Measurements from ENCODE around the gene SAPCD1. TPM values are rescaled to one million over a fixed set of nuclear protein-coding genes. Genes with fewer than 3 reads are reported as not detected.

Gene SAPCD1
- total and polyA plus RNA-seq, 10 of the 15 experiments (the other 5 are each of a cell fraction or from before 2014, with no cell fraction given): 1.6 to 13.0 (median 5.4) TPM

DNA sequence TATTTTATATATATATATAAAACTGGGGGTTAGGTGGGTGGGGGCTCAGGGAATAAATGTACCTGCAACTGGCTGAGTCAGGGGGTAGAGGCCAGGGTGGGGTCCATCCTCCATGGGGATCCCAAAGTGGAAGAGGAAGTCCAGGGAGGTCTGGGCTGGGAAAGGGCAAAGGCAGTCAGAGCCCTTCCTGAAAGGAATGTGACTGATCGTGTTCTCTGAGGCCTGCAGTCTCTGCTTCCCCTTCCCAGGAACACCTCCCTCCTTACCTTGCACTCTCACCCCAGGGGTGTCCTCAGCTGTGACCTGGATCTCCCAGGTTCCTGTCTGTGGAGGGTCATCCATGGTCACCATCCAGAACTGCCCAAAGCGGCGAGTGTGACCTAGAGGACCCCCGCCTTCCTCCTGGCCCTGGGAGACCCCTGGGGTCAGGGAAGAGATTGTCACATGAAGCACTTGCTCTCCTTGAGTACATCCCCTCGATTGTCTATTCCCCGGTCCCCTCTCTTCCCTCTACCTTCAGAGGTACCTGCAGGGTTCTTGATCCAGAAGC lies 4.7 kb downstream of the SAPCD1 start (continued):
- no peak for TF ChIP-seq EED (IDR thresholded peaks at IDR 0.05; ENCODE audit: low read depth)

DNA sequence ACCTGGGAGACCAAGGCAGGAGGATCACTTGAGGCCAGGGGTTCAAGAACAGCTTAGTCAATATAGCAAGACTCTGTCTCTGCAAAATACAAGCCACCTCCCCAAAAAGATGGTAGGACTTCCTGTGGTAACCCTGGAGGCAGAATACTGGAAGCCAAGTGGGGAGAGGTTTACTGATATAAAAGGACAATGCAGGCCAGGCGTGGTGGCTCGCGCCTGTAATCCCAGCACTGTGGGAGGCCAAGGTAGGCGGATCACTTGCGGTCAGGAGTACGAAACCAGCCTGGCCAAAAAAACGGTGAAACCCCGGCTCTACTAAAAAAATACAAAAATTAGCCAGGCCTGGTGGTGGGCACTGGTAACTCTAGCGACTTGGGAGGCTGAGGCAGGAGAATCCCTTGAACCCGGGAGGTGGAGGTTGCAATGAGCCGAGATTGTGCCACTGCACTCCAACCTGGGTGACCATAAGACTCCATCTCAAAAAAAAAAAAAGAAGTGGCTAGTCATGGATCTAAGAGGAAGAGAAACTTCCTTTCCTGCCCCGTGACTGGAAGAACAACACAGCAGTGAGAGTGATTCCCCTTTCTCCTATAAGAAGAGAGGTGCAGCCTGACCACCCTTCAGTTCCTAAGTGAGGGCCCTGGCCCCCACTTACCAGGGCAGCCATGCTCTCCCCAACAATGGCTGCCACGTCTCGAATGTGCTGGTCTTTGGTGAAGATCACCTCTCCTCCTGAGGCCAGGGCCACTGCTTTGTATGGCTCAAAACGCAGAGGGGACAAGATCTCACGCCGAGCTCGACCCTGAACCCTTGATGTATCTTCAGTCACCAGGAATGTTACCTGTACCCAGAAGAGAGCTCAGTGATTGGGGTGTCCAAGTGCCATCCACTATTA lies 6.2 kb downstream of the SAPCD1 start:
- RAD21 ChIA-PET (ENCODE audit: unreplicated experiment): interaction anchor here (0.7 to 3.6 kb wide), 9 partner anchors 29 to 146 kb away, joined by 4 to 44 read pairs (median 5); partner anchors contain the start of genes ABHD16A, DDAH2, GPANK1 and MSH5
- no peaks in the 10 kb centered on the region for H3K27me3 ChIP-seq (replicated peaks in 1 of 2; ENCODE audit: control insufficient read depth in 2 of 2, insufficient read depth in 2 of 2, low read length in 1 of 2)
- H3K4me2 ChIP-seq (ENCODE audit: control insufficient read depth, insufficient read depth): no peak overlapping the region
- no peaks in the 10 kb centered on the region for H4K20me1 ChIP-seq (ENCODE audit: control insufficient read depth, insufficient read depth)
- no TSS peak for BruUV-seq (replicated peaks)
- no peak overlapping the region for H3K4me3 ChIP-seq
- no peaks in the 10 kb centered on the region for H3K79me2 ChIP-seq (ENCODE audit: control insufficient read depth, insufficient read depth, low read length)
- SMC1A ChIA-PET (ENCODE audit: uncharacterized antibody, unreplicated experiment): interaction anchor here (1.0 to 4.8 kb wide), 11 partner anchors 19 to 130 kb away, joined by 3 to 42 read pairs (median 4); partner anchors contain the start of genes CLIC1, DDAH2, LY6G5C and MSH5
- 91% methylated on average over 18 of the region's 18 CpGs for WGBS (ENCODE audit: insufficient coverage, insufficient replicate concordance, low lambda C conversion rate, missing lambda C conversion rate)
- H3K9ac ChIP-seq (ENCODE audit: control insufficient read depth, insufficient read depth, low read length): no peak overlapping the region
- no peaks in the 10 kb centered on the region for H3K36me3 ChIP-seq (ENCODE audit: control insufficient read depth in 2 of 2, insufficient read depth in 2 of 2, low read length in 1 of 2)
- no peak for DNase-seq (ENCODE audit: low read depth, low spot score)
- TF ChIP-seq IKZF2 (IDR thresholded peaks at IDR 0.05) (no peak), CEBPB (IDR thresholded peaks at IDR 0.05; ENCODE audit: borderline replicate concordance in 1 of 2, low read depth in 2 of 2, low read length in 2 of 2) (no peak), RFX5 (IDR thresholded peaks at IDR 0.05; ENCODE audit: low read depth, low read length) (no peak), TCF7 (IDR thresholded peaks at IDR 0.05; ENCODE audit: borderline replicate concordance) (no peak), TAF1 (IDR thresholded peaks at IDR 0.05; ENCODE audit: borderline replicate concordance, low read depth, low read length) (no peak), BCL11A (IDR thresholded peaks at IDR 0.05; ENCODE audit: low read depth, low read length) (no peak)
- H2AFZ ChIP-seq (ENCODE audit: control insufficient read depth, low read depth, low read length): no peak overlapping the region
- H3K27ac ChIP-seq (ENCODE audit: control insufficient read depth, insufficient read depth): no peak overlapping the region
- intact Hi-C loops (cut with micrococcal nuclease; ENCODE audit: unreplicated experiment) (loop anchor here (1.0 to 2.0 kb wide), 2 partner anchors 40 to 88 kb away; partner anchors contain the start of gene DDAH2), in situ Hi-C loops (cut with MboI) (no loop called here)
- CTCF ChIA-PET: interaction anchor here (0.7 to 9.2 kb wide), 18 partner anchors 10 to 192 kb away, joined by 3 to 208 read pairs (median 10); partner anchors contain the start of genes CLIC1, DDAH2, HSPA1A and HSPA1L
- POLR2A ChIA-PET: interaction anchor here (0.5 to 3.0 kb wide), 4 partner anchors 31 to 64 kb away, joined by 3 to 27 read pairs (median 5); partner anchors contain the start of genes CLIC1, HSPA1B and MSH5
- H3K4me1 ChIP-seq (ENCODE audit: control insufficient read depth, insufficient read depth, low read length): no peaks in the 10 kb centered on the region
- no peak for ATAC-seq
- no peaks in the 10 kb centered on the region for H3K9me3 ChIP-seq (replicated peaks; ENCODE audit: control insufficient read depth, insufficient read depth, low read length)
- no peak for FAIRE-seq

Measured in GM12878 (cell line).